Measurements from ENCODE around the gene TUBA8. TPM values are rescaled to one million over a fixed set of nuclear protein-coding genes. Genes with fewer than 3 reads are reported as not detected.

The TUBA8 gene
- total RNA-seq: 0.27 TPM in 1 of 2 replicates, not detected in the other

DNA sequence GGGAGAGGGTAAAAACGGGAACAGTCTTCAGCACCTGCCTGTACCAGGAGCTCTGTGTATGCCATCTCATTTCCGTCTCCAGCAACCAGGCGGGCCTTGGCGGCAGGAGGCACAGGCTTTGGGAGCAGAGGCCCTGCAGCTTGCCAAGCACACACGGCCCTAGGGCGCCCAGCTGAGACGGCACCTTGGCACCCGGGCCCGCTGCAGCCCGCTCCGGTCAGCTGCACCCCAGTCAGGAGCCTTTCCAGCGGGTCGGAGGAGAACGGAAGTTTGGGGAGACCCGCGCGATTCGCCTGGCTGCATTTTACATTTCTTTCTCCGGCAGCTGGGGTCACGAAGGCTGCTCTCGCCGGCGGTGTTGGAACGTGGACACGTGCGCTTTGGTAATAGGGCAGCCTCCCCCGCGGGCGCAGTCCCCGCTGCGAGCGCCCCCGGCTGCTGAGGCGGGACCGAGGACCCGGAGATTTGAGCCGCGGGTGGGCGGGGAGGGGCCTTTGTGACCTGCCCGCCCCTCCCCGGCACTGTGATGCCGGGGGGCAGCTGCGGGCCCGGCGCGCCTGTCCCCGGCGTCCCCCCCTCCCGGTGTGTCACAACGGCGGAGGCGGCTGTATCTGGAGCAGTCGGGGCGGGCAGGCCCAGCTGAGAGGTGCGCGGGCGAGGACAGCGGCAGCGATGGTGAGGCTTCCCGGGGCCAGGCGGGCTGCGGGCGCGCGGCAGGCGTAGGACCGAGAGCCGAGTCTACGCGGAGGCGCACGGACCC, at the start of gene TUBA8:
TSS of gene TUBA8 (plus strand) at position 616 of the 760 bp plus-strand sequence. CDS start at position 673, 57 bp downstream.

DNA sequence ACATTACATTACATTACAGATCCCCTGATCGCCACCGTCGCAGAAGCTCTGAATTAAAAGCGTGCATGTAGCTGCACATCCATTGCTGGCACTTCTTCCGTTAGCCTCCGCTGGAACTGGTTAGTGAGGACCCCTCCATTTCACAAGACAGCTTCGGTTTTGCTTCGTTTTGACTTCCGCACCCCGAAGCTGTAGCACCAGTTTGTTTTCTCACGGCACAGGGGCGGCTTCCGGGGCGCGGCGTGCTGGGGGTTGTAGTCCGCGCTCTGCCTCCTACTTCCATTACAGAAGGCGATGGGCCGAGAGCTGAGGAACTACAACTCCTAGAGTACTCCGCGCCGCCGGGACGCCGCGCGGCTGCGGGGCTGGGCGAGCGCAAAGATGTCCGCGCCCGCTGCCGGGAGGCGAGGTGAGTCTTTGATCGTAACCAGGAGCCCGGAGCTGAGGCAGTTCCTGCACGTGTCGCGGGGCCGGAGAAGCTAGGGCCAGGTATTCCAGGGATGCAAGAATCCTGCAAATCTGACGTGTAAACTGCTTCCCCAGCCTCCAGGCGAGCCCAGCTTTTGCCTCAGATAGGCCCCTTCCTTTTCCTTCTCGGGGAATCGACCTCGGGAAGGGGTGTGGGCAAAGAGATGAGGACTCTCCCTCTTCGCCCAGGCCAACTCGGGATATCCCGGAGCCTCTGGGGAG, 32.8 kb upstream of the TUBA8 start, which contains the start of gene PEX26:
TSS of gene PEX26 (plus strand) at position 352 of the 690 bp plus-strand sequence. CDS start 387 bp downstream, outside the sequence.

Other genes starting within 250 kb of the TUBA8 start
- gene MICAL3, start 86.2 kb upstream of the TUBA8 start, total RNA-seq: 25.8 and 27.7 TPM in 2 replicates
- gene PEX26, start 32.8 kb upstream of the TUBA8 start, total RNA-seq: 16.1 and 17.3 TPM in 2 replicates
- gene USP18, start 39.4 kb downstream of the TUBA8 start, total RNA-seq: 1.4 and 1.6 TPM in 2 replicates